Esophagus (tissue), 2 donors: ENCODE data around the gene IQCM. TPM values are rescaled to one million over a fixed set of nuclear protein-coding genes. Genes with fewer than 3 reads are reported as not detected.

Source experiments
- H3K27ac ChIP-seq, 2 donors: one replicate each; pipeline ENCODE4 v1.5.1; 2013; ENCODE audit warnings: low read depth in 2 of 2, mild to moderate bottlenecking in 2 of 2, inconsistent platforms in 1 of 2, low read length in 1 of 2, moderate library complexity in 1 of 2
- H3K27me3 ChIP-seq, 2 donors: one replicate each; pipeline ENCODE4 v1.6.1; 2013; ENCODE audit warnings: low read length in 2 of 2, control low read depth in 1 of 2, mild to moderate bottlenecking in 1 of 2; ENCODE audit not compliant: insufficient read depth in 2 of 2, control insufficient read depth in 1 of 2
- H3K36me3 ChIP-seq, 2 donors: one replicate each; pipeline ENCODE4 v1.6.1; 2013; ENCODE audit warnings: low read length in 1 of 2; ENCODE audit not compliant: control insufficient read depth in 2 of 2, insufficient read depth in 2 of 2
- H3K4me1 ChIP-seq, 2 donors: one replicate each; pipeline ENCODE4 v1.6.1; 2013; ENCODE audit warnings: low read length in 1 of 2; ENCODE audit not compliant: control insufficient read depth in 2 of 2, insufficient read depth in 2 of 2
- H3K4me3 ChIP-seq, 2 donors: one replicate each; pipeline ENCODE4 v1.5.1; 2013; ENCODE audit warnings: low read length in 2 of 2, mild to moderate bottlenecking in 2 of 2, low read depth in 1 of 2, moderate library complexity in 1 of 2
- H3K9me3 ChIP-seq, 2 donors: one replicate each; pipeline ENCODE4 v1.6.1; 2013; ENCODE audit warnings: mild to moderate bottlenecking in 2 of 2, low read depth in 1 of 2, low read length in 1 of 2, moderate library complexity in 1 of 2; ENCODE audit not compliant: control insufficient read depth in 2 of 2, insufficient read depth in 1 of 2
- WGBS, 2 donors: extraction: QIAGEN DNeasy Blood & Tissue Kit; methylation state at CpG; one replicate each; pipeline ENCODE4 v1.1.7; 2013; 5-methylcytosine and 5-hydroxymethylcytosine counted together
- polyA plus RNA-seq, 2 donors: library from polyadenylated mRNA; stranded (reverse); fragments of 200-250 nt; gene quantifications; one replicate each; pipeline ENCODE4 v1.2.3, GENCODE V29; 2013
- donor health status: healthy with polysubstance abuse.
- donor health status: Bipolar disorder and iron deficiency.

Gene IQCM
- polyA plus RNA-seq, 2 donors: not detected

DNA sequence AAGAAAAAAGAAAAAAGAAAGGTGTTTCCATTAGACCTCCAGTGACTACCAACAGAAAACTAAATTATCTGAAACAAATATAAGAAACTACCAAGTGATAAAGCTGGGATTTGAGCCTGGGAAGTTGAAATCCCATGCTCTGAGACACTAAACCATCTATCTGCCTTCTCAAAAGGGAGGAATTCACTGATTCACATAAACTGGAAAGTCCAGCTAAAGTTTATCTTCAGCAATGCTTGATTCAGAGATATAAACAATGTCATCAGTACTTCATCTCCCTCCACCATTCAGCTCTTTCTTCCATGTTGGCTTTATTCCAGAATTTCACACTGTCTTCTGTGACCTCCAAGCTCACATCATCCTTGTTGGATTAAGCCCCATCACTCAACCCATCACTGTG lies 96.3 kb downstream of the IQCM start:
- Histone ChIP-seq H3K4me3 (no peak overlapping the region), H3K36me3 (no peaks in the 10 kb centered on the region), H3K4me1 (no peaks in the 10 kb centered on the region), H3K27me3 (no peaks in the 10 kb centered on the region), H3K27ac (no peak overlapping the region), H3K9me3 (peaks cover 0 to 14% of the 10 kb centered on the region in 2 donors)

DNA sequence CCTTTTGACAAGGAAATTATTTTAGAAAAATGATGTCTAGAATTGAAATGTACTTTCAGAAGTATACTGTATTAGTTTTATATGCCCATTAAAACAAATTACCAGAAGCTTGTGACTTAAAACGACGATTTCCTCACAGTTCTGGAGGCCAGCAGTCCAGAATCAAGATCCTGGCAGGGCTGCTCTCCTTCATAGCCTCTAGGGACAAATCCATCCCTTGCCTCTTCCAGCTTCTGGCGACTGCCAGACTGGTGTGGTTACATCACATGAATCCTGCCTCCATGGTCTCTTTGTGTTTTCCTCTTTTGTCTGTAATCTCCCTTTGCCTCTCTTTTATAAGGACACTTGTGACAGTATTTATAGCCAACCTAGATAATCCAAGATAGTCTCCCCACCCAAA lies 97.1 kb downstream of the IQCM start:
- 66 to 68% methylated on average over 3 of the region's 3 CpGs for WGBS, 2 donors
- Histone ChIP-seq H3K4me3 (no peak overlapping the region), H3K27me3 (no peaks in the 10 kb centered on the region)

DNA sequence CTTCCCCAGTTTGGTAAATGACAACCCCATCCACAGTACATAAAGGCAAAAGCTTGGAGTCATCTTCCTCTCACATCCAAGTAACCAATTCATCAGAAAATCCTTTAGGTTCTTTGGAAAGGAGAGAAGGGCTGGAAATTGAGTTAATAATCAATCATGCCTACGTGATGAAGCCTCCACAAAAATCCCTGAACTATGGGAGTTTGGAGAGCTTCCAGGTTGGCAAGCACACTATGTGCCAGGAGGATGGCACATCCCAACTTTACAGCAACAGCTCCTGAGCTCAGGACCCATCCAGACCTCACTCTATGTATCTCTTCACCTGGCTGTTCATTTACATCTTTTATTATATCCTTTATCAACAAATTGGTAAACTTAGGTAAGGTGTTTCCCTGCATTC lies 98.9 kb downstream of the IQCM start:
- Histone ChIP-seq H3K4me3 (no peak overlapping the region), H3K27ac (no peak overlapping the region), H3K36me3 (no peaks in the 10 kb centered on the region), H3K4me1 (no peaks in the 10 kb centered on the region), H3K9me3 (peaks cover 0 to 14% of the 10 kb centered on the region in 2 donors), H3K27me3 (no peaks in the 10 kb centered on the region)
- WGBS, 2 donors: 48 to 51% methylated on average over 1 of the region's 1 CpG

More for the DNA sequence above, 97.1 kb downstream of the IQCM start:
- Histone ChIP-seq H3K9me3 (peaks cover 0 to 14% of the 10 kb centered on the region in 2 donors), H3K36me3 (no peaks in the 10 kb centered on the region), H3K4me1 (no peaks in the 10 kb centered on the region), H3K27ac (no peak overlapping the region)

DNA sequence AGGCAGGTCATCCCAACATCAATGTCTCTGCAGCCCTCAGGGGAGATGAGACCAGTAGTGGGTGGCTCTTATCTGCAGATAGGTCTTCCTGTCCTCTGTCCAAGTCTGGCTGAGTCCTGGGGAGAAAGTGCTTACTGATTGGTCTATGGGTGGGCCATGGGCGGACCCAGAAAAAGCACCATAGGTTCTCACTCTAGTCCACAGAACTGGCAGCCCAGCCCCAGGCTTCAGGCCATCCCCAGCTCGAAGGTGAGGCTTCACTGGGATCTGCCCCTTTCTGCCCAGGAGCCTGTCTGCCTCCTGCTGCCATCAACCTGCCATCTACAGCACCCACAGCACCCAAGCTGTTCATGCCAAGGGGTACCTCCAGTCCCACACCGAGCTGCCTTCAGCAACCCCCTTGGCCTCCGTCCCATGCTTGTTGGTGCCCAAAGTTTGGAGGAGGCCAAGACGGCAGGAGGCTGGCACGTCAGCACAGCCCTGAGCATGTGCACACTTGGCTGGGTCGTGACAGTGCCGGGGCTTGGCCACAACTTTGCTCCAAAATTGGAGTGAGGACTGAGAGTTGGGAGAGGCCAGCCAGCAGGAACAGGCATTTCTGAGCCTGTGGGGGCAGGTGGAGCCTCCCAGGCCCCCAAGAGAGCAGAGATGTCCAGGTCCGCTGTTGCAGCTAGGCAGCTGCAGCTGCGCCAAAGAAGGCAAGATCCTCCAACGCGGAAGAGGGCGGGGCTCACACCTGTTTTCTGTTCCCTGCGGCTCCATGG lies 99.6 kb downstream of the IQCM start:
- Histone ChIP-seq H3K4me3 (no peak overlapping the region), H3K27ac (no peak overlapping the region), H3K36me3 (no peaks in the 10 kb centered on the region), H3K27me3 (no peaks in the 10 kb centered on the region), H3K9me3 (peaks cover 0 to 14% of the 10 kb centered on the region in 2 donors), H3K4me1 (no peaks in the 10 kb centered on the region)
- 90 to 94% methylated on average over 14 of the region's 14 CpGs for WGBS, 2 donors

DNA sequence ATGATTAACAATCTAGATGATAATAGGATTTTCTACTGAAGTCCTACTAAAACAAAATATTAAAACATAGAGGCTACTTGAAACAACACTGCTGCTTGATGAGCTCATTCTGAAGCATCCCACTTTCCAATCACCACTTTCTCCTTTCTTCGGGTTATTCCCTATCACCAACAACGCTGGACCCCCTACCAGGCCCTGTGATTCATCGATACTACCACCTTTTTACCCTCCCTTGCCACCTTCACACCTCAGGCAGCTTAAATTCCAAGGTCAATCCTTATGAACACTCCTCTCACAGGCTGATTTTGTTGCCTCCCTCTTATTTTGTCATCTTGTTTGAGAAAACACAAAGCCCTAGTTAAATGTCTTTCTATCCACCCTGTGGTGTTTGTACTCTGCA lies 102.6 kb downstream of the IQCM start:
- H3K4me3 ChIP-seq: no peak overlapping the region
- no peaks in the 10 kb centered on the region for H3K36me3 ChIP-seq
- no peaks in the 10 kb centered on the region for H3K27me3 ChIP-seq
- H3K9me3 ChIP-seq: peaks cover 0 to 14% of the 10 kb centered on the region in 2 donors
- H3K27ac ChIP-seq: no peak overlapping the region
- H3K4me1 ChIP-seq: no peaks in the 10 kb centered on the region
- WGBS, 2 donors: 68 to 74% methylated on average over 3 of the region's 3 CpGs

DNA sequence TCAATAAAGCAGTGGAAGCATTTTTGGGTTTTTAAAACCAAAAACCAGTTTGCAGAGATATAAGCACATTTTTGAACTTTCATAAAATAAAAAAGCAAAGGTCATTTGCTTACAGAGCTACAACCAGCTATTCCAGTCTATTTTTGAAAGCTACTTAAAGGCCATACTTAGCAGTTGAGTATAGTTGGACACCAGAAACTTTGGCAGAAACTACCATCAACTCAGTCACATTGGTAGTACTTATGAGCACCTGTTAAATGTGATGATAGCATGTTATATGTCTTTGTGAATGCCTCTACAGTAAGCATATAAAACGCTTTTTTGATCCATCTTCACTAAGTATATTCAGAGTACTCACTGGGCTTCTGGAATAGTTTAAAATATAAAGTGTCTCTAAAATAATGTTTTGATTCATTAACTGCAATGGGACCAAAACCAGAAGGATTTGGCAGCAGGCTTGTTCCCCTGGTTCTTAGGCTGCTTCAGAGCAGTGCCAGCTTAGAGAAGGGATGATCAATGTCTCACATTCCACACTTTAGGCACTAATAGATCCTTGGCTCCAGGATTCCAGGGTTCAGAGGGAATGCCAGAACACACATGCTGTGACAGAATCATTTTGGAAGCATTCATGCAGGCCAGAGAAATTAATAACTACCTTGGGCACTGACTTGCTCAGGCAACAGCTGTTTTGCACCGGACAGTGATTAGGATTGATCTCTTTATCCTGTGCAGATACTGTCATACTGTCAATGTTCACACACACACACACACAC lies 103.9 kb downstream of the IQCM start:
- Histone ChIP-seq H3K27me3 (no peaks in the 10 kb centered on the region), H3K4me1 (no peaks in the 10 kb centered on the region), H3K27ac (no peak overlapping the region), H3K4me3 (no peak overlapping the region), H3K36me3 (no peaks in the 10 kb centered on the region), H3K9me3 (peaks cover 0 to 14% of the 10 kb centered on the region in 2 donors)
- 34 to 47% methylated on average over 2 of the region's 2 CpGs for WGBS, 2 donors

DNA sequence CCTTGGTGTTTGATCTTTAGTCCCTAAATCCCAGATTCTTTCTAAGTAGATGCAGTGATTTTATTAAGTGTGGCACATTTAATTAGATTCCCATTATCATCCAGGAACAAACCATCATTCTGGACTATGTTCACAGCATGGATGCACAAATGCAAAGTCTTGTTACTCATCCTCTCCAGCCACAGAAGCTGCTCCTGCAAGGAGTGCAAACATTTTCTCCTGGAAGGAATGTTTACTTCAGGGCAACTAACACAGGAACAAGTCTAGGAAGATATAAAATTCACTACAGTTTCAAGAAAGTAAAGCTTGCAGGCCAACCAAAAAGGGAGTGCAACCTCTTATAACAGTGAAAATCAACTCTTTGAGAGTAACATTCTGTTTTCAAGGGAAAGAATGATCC lies 106.0 kb downstream of the IQCM start:
- Histone ChIP-seq H3K4me3 (no peak overlapping the region), H3K27me3 (no peaks in the 10 kb centered on the region), H3K4me1 (no peaks in the 10 kb centered on the region), H3K27ac (no peak overlapping the region), H3K36me3 (no peaks in the 10 kb centered on the region), H3K9me3 (no peaks in the 10 kb centered on the region)

DNA sequence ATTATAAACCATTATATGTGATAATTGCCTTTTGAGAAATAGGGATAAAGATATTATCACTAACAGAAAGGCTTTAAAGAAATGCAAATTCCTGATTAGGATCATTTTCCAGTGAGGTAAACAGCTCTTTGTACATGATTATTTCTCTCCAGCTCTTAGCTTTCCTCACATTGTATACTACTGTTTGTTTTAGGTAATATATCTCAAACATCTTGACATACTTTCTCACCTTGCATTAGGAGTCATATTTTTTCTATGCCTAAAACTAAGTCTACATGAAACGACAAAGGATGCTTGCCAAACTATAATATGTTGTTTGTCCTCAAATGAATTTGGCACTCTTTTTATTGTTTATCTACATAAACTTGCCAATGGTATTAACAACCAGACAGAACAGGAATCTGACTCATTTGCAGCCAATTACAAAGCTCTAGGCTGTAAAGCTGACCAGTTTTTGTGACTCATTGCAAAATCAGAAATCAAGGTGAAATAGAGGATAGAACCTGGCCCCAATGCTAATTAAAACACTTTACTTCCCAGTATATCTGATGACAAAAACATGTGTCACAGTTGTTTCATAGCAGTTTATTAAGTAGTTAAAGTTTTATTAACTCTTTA lies 107.0 kb downstream of the IQCM start:
- 28 to 33% methylated on average over 1 of the region's 1 CpG for WGBS, 2 donors
- no peaks in the 10 kb centered on the region for H3K4me1 ChIP-seq
- H3K4me3 ChIP-seq: no peak overlapping the region
- H3K27ac ChIP-seq: no peak overlapping the region
- H3K36me3 ChIP-seq: no peaks in the 10 kb centered on the region
- H3K9me3 ChIP-seq: no peaks in the 10 kb centered on the region
- H3K27me3 ChIP-seq: no peaks in the 10 kb centered on the region

DNA sequence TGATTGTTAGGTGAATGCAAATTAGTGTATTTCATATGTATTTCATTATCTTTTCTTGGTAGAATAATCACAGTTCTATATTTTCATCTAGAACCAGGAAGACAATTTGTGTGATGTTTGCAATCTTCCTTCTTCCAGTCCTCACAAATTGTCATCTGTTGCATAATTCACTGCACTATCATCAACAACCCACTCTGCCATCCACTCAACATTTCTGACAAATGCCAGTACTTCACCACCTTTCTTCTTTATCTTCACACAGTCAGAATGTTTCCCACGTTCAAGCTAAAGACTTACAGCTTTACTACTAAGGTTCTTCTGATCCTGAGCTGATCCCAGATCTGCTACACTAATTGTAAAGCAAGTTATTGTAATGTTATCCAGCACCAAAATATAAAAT lies 107.8 kb downstream of the IQCM start:
- no peak overlapping the region for H3K27ac ChIP-seq
- no peaks in the 10 kb centered on the region for H3K4me1 ChIP-seq
- no peaks in the 10 kb centered on the region for H3K36me3 ChIP-seq
- no peaks in the 10 kb centered on the region for H3K9me3 ChIP-seq
- H3K27me3 ChIP-seq: no peaks in the 10 kb centered on the region
- 33 to 37% methylated on average over 1 of the region's 1 CpG for WGBS, 2 donors
- H3K4me3 ChIP-seq: no peak overlapping the region
